CD14-positive monocyte (primary cell): Measurements from ENCODE around the gene RNF220. TPM values are rescaled to one million over a fixed set of nuclear protein-coding genes. Genes with fewer than 3 reads are reported as not detected.
A peak's percentile ranks its signal among the peaks of the same experiment; 100 is the strongest.

ENCODE experiments used
- DNase-seq, 3 donors: peaks; one replicate each; pipeline ENCODE4 v3.0.0-alpha.2; 2011 to 2022
- H2AFZ ChIP-seq: 2 replicates; pipeline ENCODE4 v1.6.0; 2012; ENCODE audit warnings: mild to moderate bottlenecking, low read depth, low read length, inconsistent platforms; ENCODE audit not compliant: insufficient read depth, poor library complexity, severe bottlenecking
- H3K27ac ChIP-seq, 2 donors: 1 replicate in 1 of 2; 2 replicates in 1 of 2; pipeline ENCODE4 v1.5.1; 2012 to 2013; ENCODE audit warnings: low read length in 2 of 2, control low read depth in 1 of 2, inconsistent platforms in 1 of 2, low read depth in 1 of 2, mild to moderate bottlenecking in 1 of 2
- H3K27me3 ChIP-seq, 2 donors: one replicate each; pipeline versions ENCODE4 v1.6.0 to v1.6.1; 2011 to 2013; ENCODE audit warnings: low read length in 2 of 2; ENCODE audit not compliant: control insufficient read depth in 2 of 2, insufficient read depth in 2 of 2
- H3K36me3 ChIP-seq, 2 donors: replicated peaks in 1 of 2; 1 replicate in 1 of 2; 2 replicates in 1 of 2; pipeline versions ENCODE4 v1.5.1 to v1.6.1; 2012 to 2013; ENCODE audit warnings: low read length in 2 of 2, control low read depth in 1 of 2, inconsistent platforms in 1 of 2, mild to moderate bottlenecking in 1 of 2; ENCODE audit not compliant: insufficient read depth in 2 of 2, control insufficient read depth in 1 of 2
- H3K4me1 ChIP-seq, 2 donors: 1 replicate in 1 of 2; 2 replicates in 1 of 2; pipeline versions ENCODE4 v1.5.1 to v1.6.1; 2012 to 2013; ENCODE audit warnings: low read length in 2 of 2, control low read depth in 1 of 2, inconsistent platforms in 1 of 2, mild to moderate bottlenecking in 1 of 2, moderate library complexity in 1 of 2; ENCODE audit not compliant: insufficient read depth in 2 of 2, control insufficient read depth in 1 of 2
- H3K4me2 ChIP-seq: replicated peaks from 2 replicates; pipeline ENCODE3; 2012; ENCODE audit warnings: low read length, moderate library complexity, mild to moderate bottlenecking; ENCODE audit not compliant: poor library complexity, severe bottlenecking; ENCODE audit errors: extremely low read depth
- H3K4me3 ChIP-seq, 3 experiments: fragments of 200-600 bp in 1 of 3; sonication (generic) in 1 of 3; replicated peaks in 1 of 3; 1 replicate in 2 of 3; 2 replicates in 1 of 3; pipeline ENCODE4 v1.5.1; 2011 to 2013; ENCODE audit warnings: low read length in 3 of 3, mild to moderate bottlenecking in 3 of 3, control low read depth in 2 of 3, low read depth in 2 of 3, inconsistent platforms in 1 of 3, moderate library complexity in 1 of 3
- H3K79me2 ChIP-seq: 2 replicates; pipeline ENCODE4 v1.6.0; 2012; ENCODE audit warnings: mild to moderate bottlenecking, control low read depth, inconsistent platforms, low read length, moderate library complexity; ENCODE audit not compliant: insufficient read depth
- H3K9ac ChIP-seq: 2 replicates; pipeline ENCODE4 v1.6.0; 2017; ENCODE audit warnings: low read length, mild to moderate bottlenecking; ENCODE audit not compliant: insufficient read depth, poor library complexity, severe bottlenecking
- H3K9me3 ChIP-seq, 2 donors: replicated peaks in 1 of 2; 1 replicate in 1 of 2; 2 replicates in 1 of 2; pipeline versions ENCODE4 v1.5.1 to v1.6.1; 2012 to 2013; ENCODE audit warnings: low read length in 2 of 2, control low read depth in 1 of 2; ENCODE audit not compliant: control insufficient read depth in 1 of 2, insufficient read depth in 1 of 2
- H4K20me1 ChIP-seq: 2 replicates; pipeline ENCODE4 v1.6.0; 2012; ENCODE audit warnings: mild to moderate bottlenecking, low read length, control low read depth, moderate library complexity; ENCODE audit not compliant: insufficient read depth
- H3K27ac Mint-ChIP-seq, 7 donors: one replicate each; pipeline ENCODE4 v1.8.0; 2020; ENCODE audit warnings: mild to moderate bottlenecking in 7 of 7, mixed read lengths in 7 of 7, moderate library complexity in 6 of 7, inconsistent platforms in 2 of 7
- H3K27me3 Mint-ChIP-seq, 3 donors: one replicate each; pipeline ENCODE4 v1.8.0; 2021 to 2022; ENCODE audit warnings: low read depth in 3 of 3, mild to moderate bottlenecking in 3 of 3, mixed read lengths in 3 of 3, moderate library complexity in 3 of 3, inconsistent platforms in 1 of 3
- H3K36me3 Mint-ChIP-seq, 2 donors: one replicate each; pipeline ENCODE4 v1.8.0; 2020; ENCODE audit warnings: mixed read lengths in 2 of 2, inconsistent platforms in 1 of 2, mild to moderate bottlenecking in 1 of 2
- H3K4me1 Mint-ChIP-seq: one replicate; pipeline ENCODE4 v1.8.0; 2020; ENCODE audit warnings: mild to moderate bottlenecking, mixed read lengths
- H3K4me3 Mint-ChIP-seq, 2 donors: one replicate each; pipeline ENCODE4 v1.8.0; 2020; ENCODE audit warnings: mild to moderate bottlenecking in 2 of 2, mixed read lengths in 2 of 2, moderate library complexity in 1 of 2
- H3K9me3 Mint-ChIP-seq, 7 donors: one replicate each; pipeline ENCODE4 v1.8.0; 2020 to 2022; ENCODE audit warnings: mixed read lengths in 7 of 7, mild to moderate bottlenecking in 6 of 7, moderate library complexity in 6 of 7, inconsistent platforms in 2 of 7
- CTCF ChIP-seq: fragments of 200-600 bp; IDR thresholded peaks from one replicate; pipeline ENCODE4 v1.8.0; 2022; ENCODE audit warnings: antibody characterized with exemption, mild to moderate bottlenecking
- WGBS: methylation state at CpG from one replicate; pipeline ENCODE4 v1.1.5; 2013; ENCODE audit warnings: missing lambda C conversion rate; ENCODE audit not compliant: insufficient coverage; 5-methylcytosine and 5-hydroxymethylcytosine counted together
- intact Hi-C, 2 donors: fragments of 100-400 bp; cut with micrococcal nuclease; formaldehyde crosslinking; loops; one replicate each; pipeline versions ENCODE4 v1.15.0 to v1.15.1; 2023
- polyA plus RNA-seq, 3 donors: library from polyadenylated mRNA; depleted of rRNA in 1 of 3; unstranded in 2 of 3; stranded (reverse) in 1 of 3; fragments of 300-500 nt in 2 of 3; fragments of >200 nt in 1 of 3; fragmentation: Illumina TruSeq in 2 of 3; gene quantifications; 1 replicate in 2 of 3; 2 replicates in 1 of 3; pipeline ENCODE4 v1.2.3, GENCODE V29; 2012 to 2021

The RNF220 gene
- polyA plus RNA-seq, 3 donors = 39.4 to 133 (median 49.4) TPM

DNA sequence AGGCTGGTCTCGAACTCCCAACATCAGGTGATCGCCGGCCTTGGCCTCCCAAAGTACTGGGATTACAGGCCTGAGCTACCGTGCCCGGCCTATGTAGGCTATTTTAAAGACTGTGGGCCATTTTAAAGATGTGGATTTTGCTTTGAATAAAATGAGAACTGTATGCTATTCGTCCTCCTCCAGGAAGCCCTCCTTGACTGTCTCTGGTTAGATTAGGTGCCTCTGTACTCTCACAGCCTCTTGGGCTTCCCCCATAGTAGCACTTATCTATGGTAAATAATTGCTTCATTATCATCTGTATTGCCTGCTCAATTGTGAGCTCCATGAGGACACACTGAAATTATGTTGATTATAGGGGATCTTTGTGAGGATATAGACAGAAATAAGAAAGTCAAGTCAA, 29.5 kb upstream of the RNF220 start:
- no peaks in the 10 kb centered on the region for H3K4me1 ChIP-seq
- no peak for TF ChIP-seq CTCF
- H3K4me2 ChIP-seq = no peak overlapping the region
- Mint-ChIP-seq H3K27me3 (peaks cover 0 to 2% (median 0%) of the 10 kb centered on the region in 3 donors), H3K36me3 (no peaks in the 10 kb centered on the region), H3K4me1 (no peaks in the 10 kb centered on the region), H3K27ac (no peak overlapping the region), H3K9me3 (no peaks in the 10 kb centered on the region), H3K4me3 (no peak overlapping the region)
- no peak for DNase-seq
- H3K9ac ChIP-seq = no peak overlapping the region
- H3K27ac ChIP-seq = no peak overlapping the region
- H3K36me3 ChIP-seq = no peaks in the 10 kb centered on the region
- H3K9me3 ChIP-seq = no peaks in the 10 kb centered on the region
- H3K79me2 ChIP-seq = no peaks in the 10 kb centered on the region
- H3K27me3 ChIP-seq = no peaks in the 10 kb centered on the region
- H4K20me1 ChIP-seq = no peaks in the 10 kb centered on the region
- intact Hi-C loops = loop anchor here in 1 of 2 donors (5.0 kb wide), 1 partner anchor 277 kb away; no protein-coding TSS in a partner anchor
- H3K4me3 ChIP-seq = no peak overlapping the region
- H2AFZ ChIP-seq = no peak overlapping the region
- WGBS = 96% methylated on average over 4 of the region's 6 CpGs

DNA sequence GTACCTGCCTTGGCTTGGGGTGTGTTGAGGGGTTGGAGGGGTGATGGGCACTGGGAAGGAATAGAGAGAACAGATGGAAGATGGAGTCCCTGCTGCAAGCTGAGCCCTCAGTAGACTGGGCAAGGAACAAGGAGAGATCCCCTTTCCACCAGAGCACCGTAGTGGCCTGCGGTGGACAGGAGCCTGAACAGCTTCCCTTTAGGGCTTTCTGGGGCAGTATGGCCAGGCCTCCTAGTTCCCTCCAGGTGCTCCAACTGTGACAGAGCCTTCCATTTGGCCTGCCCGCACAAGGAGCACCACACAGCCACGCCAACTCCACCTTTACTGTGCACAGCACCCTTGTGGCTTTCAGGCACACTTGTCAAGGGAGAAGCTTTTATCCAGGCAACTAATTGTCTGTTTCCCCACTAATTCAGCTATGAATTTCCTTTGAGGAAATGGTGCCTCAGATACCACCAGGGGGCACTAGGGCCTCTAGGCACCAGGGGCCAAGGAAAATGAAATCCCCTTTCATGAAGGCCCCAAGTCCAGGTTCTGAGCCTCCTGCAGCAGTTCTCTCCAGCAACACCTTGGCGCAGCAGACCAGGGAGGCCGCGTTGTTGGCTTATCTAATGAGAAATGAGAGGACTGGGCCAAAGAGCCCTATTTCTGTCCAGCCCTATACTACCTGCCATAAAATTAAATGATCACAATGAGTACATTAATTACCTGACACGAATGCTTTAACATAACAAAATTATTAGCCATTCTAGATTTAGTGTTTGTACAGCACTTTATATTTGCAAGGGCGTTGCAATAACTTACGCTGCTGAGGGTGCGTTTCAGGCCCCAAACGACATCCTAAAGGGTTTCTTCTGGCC, 26.9 kb upstream of the RNF220 start:
- intact Hi-C loops = loop anchor here (1.0 to 5.0 kb wide), 2 partner anchors 217 to 274 kb away; no protein-coding TSS in a partner anchor
- 74% methylated on average over 9 of the region's 12 CpGs for WGBS
- no peaks in the 10 kb centered on the region for H3K36me3 Mint-ChIP-seq
- Histone ChIP-seq H3K79me2 (no peaks in the 10 kb centered on the region), H3K9me3 (no peaks in the 10 kb centered on the region), H3K27ac (no peak overlapping the region), H3K9ac (no peak overlapping the region), H3K4me1 (no peaks in the 10 kb centered on the region), H3K4me2 (no peak overlapping the region), H3K27me3 (no peaks in the 10 kb centered on the region), H2AFZ (no peak overlapping the region), H3K4me3 (no peak overlapping the region), H4K20me1 (no peaks in the 10 kb centered on the region), H3K36me3 (no peaks in the 10 kb centered on the region)
- H3K4me3 Mint-ChIP-seq = no peak overlapping the region
- peaks cover 0 to 3% (median 0%) of the 10 kb centered on the region in 3 donors for H3K27me3 Mint-ChIP-seq
- TF ChIP-seq CTCF = peak; percentile 88
- no peaks in the 10 kb centered on the region for H3K9me3 Mint-ChIP-seq
- H3K27ac Mint-ChIP-seq = no peak overlapping the region
- peak; percentile 47 to 68 (median 65) for DNase-seq
- no peaks in the 10 kb centered on the region for H3K4me1 Mint-ChIP-seq
